ENCODE measurements around the gene ASB3. TPM values are rescaled to one million over a fixed set of nuclear protein-coding genes. Genes with fewer than 3 reads are reported as not detected.

The ASB3 gene
- polyA plus RNA-seq, 1 donor (not counting 4 experiments of a cell fraction or from before 2014, with no cell fraction given): 16.6 TPM

- Histone ChIP-seq H3K79me2 (ENCODE audit: control insufficient read depth, insufficient read depth, low read length) (no peaks in the 10 kb centered on the region), H3K36me3 (ENCODE audit: control insufficient read depth in 2 of 2, extremely low read depth in 1 of 2, insufficient read depth in 2 of 2, low read length in 2 of 2) (peaks cover 0 to 7% of the 10 kb centered on the region in 2 experiments)
Observed at GRCh38 chr2:53818854-53819435, 32.2 kb upstream of the ASB3 start.

GRCh38 chr2:53813151-53813550 is 26.4 kb upstream of the ASB3 start:
- H3K9ac ChIP-seq (ENCODE audit: control insufficient read depth, extremely low read depth, insufficient read depth, low read length): no peak overlapping the region
- no peaks in the 10 kb centered on the region for H3K79me2 ChIP-seq (ENCODE audit: control insufficient read depth, insufficient read depth, low read length)
- peaks cover 0 to 13% of the 10 kb centered on the region in 2 experiments for H3K36me3 ChIP-seq (ENCODE audit: control insufficient read depth in 2 of 2, extremely low read depth in 1 of 2, insufficient read depth in 2 of 2, low read length in 2 of 2)
- no peaks in the 10 kb centered on the region for H3K4me1 ChIP-seq (ENCODE audit: control insufficient read depth, extremely low read depth, insufficient read depth, low read length)
- no peak overlapping the region for H2AFZ ChIP-seq (ENCODE audit: control insufficient read depth, low read length)
- no peaks in the 10 kb centered on the region for H3K9me1 ChIP-seq (ENCODE audit: control insufficient read depth, extremely low read depth, insufficient read depth, low read length)
- no peak overlapping the region for H3K4me3 ChIP-seq (ENCODE audit: control insufficient read depth in 2 of 3, extremely low read depth in 1 of 3, insufficient read depth in 2 of 3, low read depth in 1 of 3, low read length in 3 of 3)
- no peak overlapping the region for H3K27ac ChIP-seq (ENCODE audit: control insufficient read depth, insufficient read depth, low read length)
- no peaks in the 10 kb centered on the region for H3K9me3 ChIP-seq (ENCODE audit: control insufficient read depth, low read depth, low read length)
- H3K4me2 ChIP-seq (ENCODE audit: control insufficient read depth, extremely low read depth, insufficient read depth, low read depth, low read length): no peak overlapping the region
- TF ChIP-seq CTCF (optimal IDR thresholded peaks at IDR 0.05 in 1 of 3, IDR thresholded peaks at IDR 0.05 in 1 of 3, conservative IDR thresholded peaks at IDR 0.05 in 1 of 3; ENCODE audit: extremely low read depth in 1 of 3, insufficient read depth in 2 of 3, low read length in 3 of 3) (no peak), EZH2 (IDR thresholded peaks at IDR 0.05; ENCODE audit: low read length) (no peak)
- H3K27me3 ChIP-seq (ENCODE audit: control insufficient read depth, extremely low read depth, insufficient read depth, low read length): no peaks in the 10 kb centered on the region
- FAIRE-seq (no peak), DNase-seq (ENCODE audit: low read depth, low spot score) (no peak)
- dilution Hi-C loops (cut with MboI; ENCODE audit: extremely low pct_ligation_motif_present, low sequenced_read_pairs): no loop called here
- no peaks in the 10 kb centered on the region for H4K20me1 ChIP-seq (ENCODE audit: control insufficient read depth, extremely low read depth, insufficient read depth, low read length)

More at GRCh38 chr2:53818854-53819435, 32.2 kb upstream of the ASB3 start:
- FAIRE-seq (no peak), DNase-seq (ENCODE audit: low read depth, low spot score) (no peak)
- Histone ChIP-seq H3K4me1 (ENCODE audit: control insufficient read depth, extremely low read depth, insufficient read depth, low read length) (no peaks in the 10 kb centered on the region), H2AFZ (ENCODE audit: control insufficient read depth, low read length) (no peak overlapping the region), H3K4me2 (ENCODE audit: control insufficient read depth, extremely low read depth, insufficient read depth, low read depth, low read length) (no peak overlapping the region), H4K20me1 (ENCODE audit: control insufficient read depth, extremely low read depth, insufficient read depth, low read length) (no peaks in the 10 kb centered on the region), H3K9me1 (ENCODE audit: control insufficient read depth, extremely low read depth, insufficient read depth, low read length) (no peaks in the 10 kb centered on the region), H3K27me3 (ENCODE audit: control insufficient read depth, extremely low read depth, insufficient read depth, low read length) (no peaks in the 10 kb centered on the region), H3K9me3 (ENCODE audit: control insufficient read depth, low read depth, low read length) (no peaks in the 10 kb centered on the region), H3K27ac (ENCODE audit: control insufficient read depth, insufficient read depth, low read length) (no peak overlapping the region), H3K9ac (ENCODE audit: control insufficient read depth, extremely low read depth, insufficient read depth, low read length) (no peak overlapping the region), H3K4me3 (ENCODE audit: control insufficient read depth in 2 of 3, extremely low read depth in 1 of 3, insufficient read depth in 2 of 3, low read depth in 1 of 3, low read length in 3 of 3) (no peak overlapping the region)
- dilution Hi-C loops (cut with MboI; ENCODE audit: extremely low pct_ligation_motif_present, low sequenced_read_pairs): no loop called here
- TF ChIP-seq CTCF (optimal IDR thresholded peaks at IDR 0.05 in 1 of 3, IDR thresholded peaks at IDR 0.05 in 1 of 3, conservative IDR thresholded peaks at IDR 0.05 in 1 of 3; ENCODE audit: extremely low read depth in 1 of 3, insufficient read depth in 2 of 3, low read length in 3 of 3) (no peak), EZH2 (IDR thresholded peaks at IDR 0.05; ENCODE audit: low read length) (no peak)

All from keratinocyte (primary cell).